Measurements from ENCODE around the gene SLC1A3. TPM values are rescaled to one million over a fixed set of nuclear protein-coding genes. Genes with fewer than 3 reads are reported as not detected.

SLC1A3 gene
- total and polyA plus RNA-seq, 8 donors: 0.76 to 29.7 (median 3.1) TPM

DNA sequence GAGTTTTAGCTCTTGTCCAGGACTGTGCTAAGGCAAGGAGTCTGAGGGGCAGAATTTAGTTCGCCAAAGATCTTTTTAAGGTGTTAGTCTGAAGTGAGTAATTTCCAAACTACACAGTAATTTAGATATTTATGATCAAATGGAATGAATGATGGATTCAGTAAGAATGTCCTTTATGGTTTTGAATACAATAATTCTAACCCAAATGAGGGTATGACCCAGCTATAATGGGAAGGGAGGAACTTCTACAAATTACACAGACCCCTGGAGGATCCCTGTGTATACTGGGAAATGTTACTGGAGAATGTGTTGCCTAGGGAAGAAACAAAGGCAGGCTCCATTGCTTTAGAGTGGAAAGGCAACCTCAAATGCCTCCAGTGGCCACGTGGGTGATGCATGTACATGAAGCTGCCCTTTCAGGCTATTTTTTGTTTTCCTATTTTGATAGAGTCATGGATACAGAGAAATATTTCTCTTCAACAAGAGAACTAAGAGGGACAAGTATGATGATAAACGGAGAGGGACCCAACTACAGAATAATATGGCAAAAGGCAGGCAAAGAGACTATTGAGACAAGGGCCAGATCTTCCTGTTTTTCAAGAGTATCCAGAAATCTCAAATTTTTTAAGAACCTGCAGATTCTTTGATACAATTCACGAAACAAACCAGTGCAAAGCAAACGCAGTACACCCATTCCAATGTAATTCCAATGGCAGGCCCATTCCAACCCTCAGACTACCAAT, 25.4 kb downstream of the SLC1A3 start:
- Histone ChIP-seq H3K36me3 (no peaks in the 10 kb centered on the region), H3K27me3 (peaks cover 0 to 2% (median 0%) of the 10 kb centered on the region in 3 donors), H3K9me3 (no peaks in the 10 kb centered on the region), H3K27ac (no peak overlapping the region), H3K4me1 (no peaks in the 10 kb centered on the region), H3K4me3 (no peak overlapping the region)
- TF ChIP-seq, protein P1, sequence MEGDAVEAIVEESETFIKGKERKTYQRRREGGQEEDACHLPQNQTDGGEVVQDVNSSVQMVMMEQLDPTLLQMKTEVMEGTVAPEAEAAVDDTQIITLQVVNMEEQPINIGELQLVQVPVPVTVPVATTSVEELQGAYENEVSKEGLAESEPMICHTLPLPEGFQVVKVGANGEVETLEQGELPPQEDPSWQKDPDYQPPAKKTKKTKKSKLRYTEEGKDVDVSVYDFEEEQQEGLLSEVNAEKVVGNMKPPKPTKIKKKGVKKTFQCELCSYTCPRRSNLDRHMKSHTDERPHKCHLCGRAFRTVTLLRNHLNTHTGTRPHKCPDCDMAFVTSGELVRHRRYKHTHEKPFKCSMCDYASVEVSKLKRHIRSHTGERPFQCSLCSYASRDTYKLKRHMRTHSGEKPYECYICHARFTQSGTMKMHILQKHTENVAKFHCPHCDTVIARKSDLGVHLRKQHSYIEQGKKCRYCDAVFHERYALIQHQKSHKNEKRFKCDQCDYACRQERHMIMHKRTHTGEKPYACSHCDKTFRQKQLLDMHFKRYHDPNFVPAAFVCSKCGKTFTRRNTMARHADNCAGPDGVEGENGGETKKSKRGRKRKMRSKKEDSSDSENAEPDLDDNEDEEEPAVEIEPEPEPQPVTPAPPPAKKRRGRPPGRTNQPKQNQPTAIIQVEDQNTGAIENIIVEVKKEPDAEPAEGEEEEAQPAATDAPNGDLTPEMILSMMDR (IDR thresholded peaks at IDR 0.05): no peak
- no peak for TF ChIP-seq POLR2A (IDR thresholded peaks at IDR 0.05)
- TF ChIP-seq POLR2AphosphoS5 (IDR thresholded peaks at IDR 0.05): no peak
- no peak for TF ChIP-seq EP300 (IDR thresholded peaks at IDR 0.05)
- 56 to 61% (median 59%) methylated on average over 5 of the region's 5 CpGs for WGBS, 5 donors
- DNase-seq: no peak
- intact Hi-C loops (cut with DNase I; ENCODE audit: low total_unique reads): no loop called here

DNA sequence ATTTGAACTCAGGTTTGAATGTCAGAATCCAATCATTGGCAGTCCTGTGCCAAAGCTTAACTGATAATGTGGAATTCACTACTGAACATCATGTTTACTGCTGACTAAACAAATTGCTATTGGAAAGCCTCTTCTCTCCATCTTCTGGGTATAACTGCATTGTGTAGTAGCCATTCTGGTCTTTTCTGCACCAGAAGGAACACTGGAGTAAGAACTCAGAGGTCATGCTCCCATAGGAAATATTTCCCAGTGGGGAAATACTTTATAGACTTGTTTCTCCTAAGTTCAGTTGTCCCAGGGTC, 25.9 kb downstream of the SLC1A3 start:
- Histone ChIP-seq H3K9me3 (no peaks in the 10 kb centered on the region), H3K36me3 (no peaks in the 10 kb centered on the region), H3K27me3 (peaks cover 0 to 4% (median 0%) of the 10 kb centered on the region in 3 donors), H3K4me1 (no peaks in the 10 kb centered on the region), H3K4me3 (no peak overlapping the region), H3K27ac (no peak overlapping the region)
- intact Hi-C loops (cut with DNase I; ENCODE audit: low total_unique reads): no loop called here
- TF ChIP-seq EP300 (IDR thresholded peaks at IDR 0.05) (no peak), POLR2AphosphoS5 (IDR thresholded peaks at IDR 0.05) (no peak)
- TF ChIP-seq, protein P1 (IDR thresholded peaks at IDR 0.05): no peak
- no peak for DNase-seq

DNA sequence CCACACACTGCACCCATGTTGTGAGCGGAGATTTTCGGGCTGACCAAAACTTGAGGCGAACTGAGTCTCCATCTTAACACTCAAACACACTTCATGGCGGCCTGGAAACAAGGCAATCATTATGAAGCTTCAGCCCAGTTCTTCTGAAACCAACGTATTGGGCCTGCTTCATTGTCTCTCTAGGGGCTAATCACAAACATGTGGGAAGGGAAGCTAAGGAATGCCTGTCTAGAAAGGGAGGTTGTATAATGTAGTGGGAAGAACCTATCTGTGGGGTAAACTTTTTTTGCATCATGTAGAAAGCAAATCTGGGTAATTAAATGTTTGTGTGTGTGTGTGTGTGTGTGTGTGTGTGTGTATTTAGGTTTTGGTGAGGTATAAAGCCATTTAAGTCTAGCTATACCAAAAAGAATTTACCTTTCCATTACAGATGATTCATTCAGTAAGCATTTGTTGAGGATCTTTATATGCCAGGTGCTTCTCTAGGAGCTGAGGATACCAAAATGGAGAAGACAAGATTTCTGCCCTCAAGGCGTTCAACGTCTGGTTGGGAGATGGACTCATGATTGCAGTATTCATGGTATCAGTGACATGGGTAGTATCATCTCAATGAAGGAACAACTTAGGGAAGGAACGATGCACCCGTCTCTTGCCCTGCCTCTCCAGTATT, 29.4 kb downstream of the SLC1A3 start:
- WGBS, 5 donors: 91 to 96% (median 92%) methylated on average over 9 of the region's 9 CpGs
- peaks cover 0 to 4% (median 0%) of the 10 kb centered on the region in 3 donors for H3K27me3 ChIP-seq

GRCh38 chr5:36637101-36637500, 30.7 kb downstream of the SLC1A3 start:
- no peak for TF ChIP-seq POLR2AphosphoS5 (IDR thresholded peaks at IDR 0.05)
- no peak for TF ChIP-seq EP300 (IDR thresholded peaks at IDR 0.05)
- TF ChIP-seq, protein P1 (IDR thresholded peaks at IDR 0.05): no peak
- TF ChIP-seq POLR2A (IDR thresholded peaks at IDR 0.05): no peak
- intact Hi-C loops (cut with DNase I; ENCODE audit: low total_unique reads): no loop called here
- 81 to 90% (median 86%) methylated on average over 4 of the region's 4 CpGs for whole genome bisulfite sequencing, 5 donors
- Histone ChIP-seq H3K4me3 (no peak overlapping the region), H3K27ac (no peak overlapping the region), H3K27me3 (peaks cover 0 to 4% (median 0%) of the 10 kb centered on the region in 3 donors), H3K9me3 (no peaks in the 10 kb centered on the region), H3K36me3 (no peaks in the 10 kb centered on the region), H3K4me1 (no peaks in the 10 kb centered on the region)
- DNase-seq: no peak

More for the DNA sequence above, 29.4 kb downstream of the SLC1A3 start:
- Histone ChIP-seq H3K36me3 (no peaks in the 10 kb centered on the region), H3K4me3 (no peak overlapping the region), H3K9me3 (no peaks in the 10 kb centered on the region), H3K27ac (no peak overlapping the region), H3K4me1 (no peaks in the 10 kb centered on the region)
- intact Hi-C loops (cut with DNase I; ENCODE audit: low total_unique reads): no loop called here
- DNase-seq: no peak
- TF ChIP-seq POLR2A (IDR thresholded peaks at IDR 0.05) (no peak), POLR2AphosphoS5 (IDR thresholded peaks at IDR 0.05) (no peak), EP300 (IDR thresholded peaks at IDR 0.05) (no peak)
- TF ChIP-seq, protein P1 (IDR thresholded peaks at IDR 0.05): no peak

Measured in stomach (tissue), 9 donors.